Measurements from ENCODE around the gene DAB2IP. TPM values are rescaled to one million over a fixed set of nuclear protein-coding genes. Genes with fewer than 3 reads are reported as not detected.

DAB2IP gene
- total RNA-seq, 2 donors from 2014 or later, result not detected

DNA sequence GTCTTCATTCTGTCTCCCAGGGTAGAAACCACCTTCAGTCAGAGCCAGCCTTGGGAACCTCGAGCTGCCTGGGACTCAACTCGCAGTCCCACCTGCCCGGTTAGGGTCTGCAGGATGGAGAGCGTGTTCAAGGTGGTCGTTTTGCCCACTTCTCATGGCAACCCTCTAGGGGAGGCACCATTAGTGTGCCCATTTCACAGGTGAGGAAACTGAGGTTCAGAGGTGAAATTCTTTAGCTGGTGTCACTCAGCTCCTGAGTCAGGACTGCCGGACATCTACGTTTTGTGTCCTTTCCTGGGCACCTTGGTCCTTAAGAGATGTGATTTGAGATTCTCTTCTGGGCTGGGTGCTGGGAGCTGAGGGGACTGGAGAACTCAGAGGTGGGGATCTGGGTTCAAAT, 30.0 kb downstream of the DAB2IP start:
- Mint-ChIP-seq H3K36me3 (ENCODE audit: low read depth) (peaks cover 3% of the 10 kb centered on the region), H3K27me3 (peaks cover 41% of the 10 kb centered on the region)
- ATAC-seq, result no peak

DNA sequence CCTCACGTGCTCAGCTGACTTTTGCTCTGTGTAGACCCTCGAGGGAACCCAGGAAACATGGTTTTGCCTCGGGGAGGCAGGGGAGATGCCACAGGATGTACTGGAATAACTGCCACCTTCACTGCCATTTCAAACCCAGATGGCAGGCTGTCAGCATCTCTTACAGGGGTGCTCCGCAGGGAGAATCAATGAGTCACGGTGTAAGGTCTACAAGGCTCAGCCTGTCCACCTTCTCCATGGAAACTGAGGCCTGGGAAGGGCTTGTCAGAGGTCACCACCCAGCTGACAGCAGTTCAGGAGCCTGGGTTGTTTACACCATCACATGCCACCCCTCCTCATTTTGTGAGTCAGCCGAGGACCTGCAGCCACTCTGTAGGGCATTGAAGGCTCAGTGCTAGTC, 30.8 kb downstream of the DAB2IP start:
- DNase-seq (no peak), ATAC-seq (no peak)
- no peak overlapping the region for H3K4me3 Mint-ChIP-seq
- H3K27me3 Mint-ChIP-seq, result peaks cover 43% of the 10 kb centered on the region
- no peaks in the 10 kb centered on the region for H3K9me3 ChIP-seq (ENCODE audit: control insufficient read depth, low read length, poor library complexity, severe bottlenecking)
- H3K4me1 Mint-ChIP-seq, result no peaks in the 10 kb centered on the region
- H3K36me3 Mint-ChIP-seq (ENCODE audit: low read depth), result peaks cover 3% of the 10 kb centered on the region
- H3K27ac Mint-ChIP-seq, result no peak overlapping the region

More for the DNA sequence above, 30.0 kb downstream of the DAB2IP start:
- Mint-ChIP-seq H3K4me1 (peaks cover under 1% of the 10 kb centered on the region), H3K4me3 (no peak overlapping the region), H3K27ac (no peak overlapping the region)
- DNase-seq, result no peak
- no peaks in the 10 kb centered on the region for H3K9me3 ChIP-seq (ENCODE audit: control insufficient read depth, low read length, poor library complexity, severe bottlenecking)

DNA sequence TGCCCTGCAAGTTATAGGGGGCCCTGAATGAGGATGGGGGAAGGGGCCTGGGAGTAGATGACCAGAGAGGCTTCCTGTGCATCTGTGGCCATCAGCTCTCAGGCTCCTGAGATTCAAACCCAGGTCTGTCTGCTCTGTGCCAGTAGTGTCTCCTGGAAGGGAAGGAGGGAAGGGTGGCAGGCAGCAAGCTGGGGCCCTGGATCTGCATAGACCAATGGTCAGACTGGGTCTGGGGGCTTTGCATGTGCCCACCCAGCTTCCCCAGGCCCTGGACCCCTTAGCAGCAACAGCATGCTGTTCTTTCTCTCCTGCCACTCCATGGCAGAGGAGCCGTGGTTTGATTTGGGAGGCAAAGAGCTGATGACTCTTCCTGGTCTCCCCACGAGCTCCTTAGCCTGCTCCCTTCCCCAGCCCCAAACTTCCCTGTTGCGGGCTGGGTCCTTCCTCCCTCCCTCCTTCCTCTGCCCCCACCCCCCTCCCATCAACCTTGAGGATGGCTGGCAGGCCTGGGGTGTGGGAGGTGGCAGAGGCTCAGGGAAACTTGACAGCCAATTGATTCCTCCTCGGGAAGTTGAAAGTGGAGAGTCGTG, 31.6 kb downstream of the DAB2IP start:
- no peak for ATAC-seq
- no peak for DNase-seq
- Mint-ChIP-seq H3K4me3 (no peak overlapping the region), H3K27me3 (peaks cover 44% of the 10 kb centered on the region), H3K27ac (no peak overlapping the region), H3K4me1 (no peaks in the 10 kb centered on the region), H3K36me3 (ENCODE audit: low read depth) (peaks cover 3% of the 10 kb centered on the region)
- no peaks in the 10 kb centered on the region for H3K9me3 ChIP-seq (ENCODE audit: control insufficient read depth, low read length, poor library complexity, severe bottlenecking)

DNA sequence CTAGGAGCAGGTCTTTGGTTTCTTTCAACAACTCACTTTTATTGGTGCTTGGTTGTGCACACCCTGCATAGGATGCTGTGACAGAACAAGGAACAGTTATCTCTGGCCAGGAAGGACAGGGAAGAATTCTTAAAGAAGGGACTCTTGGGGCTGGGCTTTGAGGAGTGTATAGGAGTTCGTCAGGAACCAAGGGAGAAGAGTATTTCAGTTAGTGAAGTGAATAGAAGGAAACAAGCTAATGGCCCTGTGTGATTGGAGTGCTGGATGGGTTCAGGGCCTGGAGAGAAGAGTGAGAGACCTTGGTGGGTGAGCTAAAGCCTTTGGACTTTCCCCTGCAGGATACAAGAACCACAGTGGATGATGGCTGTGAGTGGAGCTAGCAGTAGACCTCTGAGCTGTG, 32.2 kb downstream of the DAB2IP start:
- ATAC-seq (no peak), DNase-seq (no peak)
- no peak overlapping the region for H3K4me3 Mint-ChIP-seq
- no peak overlapping the region for H3K27ac Mint-ChIP-seq
- H3K4me1 Mint-ChIP-seq, result no peaks in the 10 kb centered on the region
- H3K36me3 Mint-ChIP-seq (ENCODE audit: low read depth), result peaks cover 3% of the 10 kb centered on the region
- peaks cover 44% of the 10 kb centered on the region for H3K27me3 Mint-ChIP-seq
- H3K9me3 ChIP-seq (ENCODE audit: control insufficient read depth, low read length, poor library complexity, severe bottlenecking), result no peaks in the 10 kb centered on the region

DNA sequence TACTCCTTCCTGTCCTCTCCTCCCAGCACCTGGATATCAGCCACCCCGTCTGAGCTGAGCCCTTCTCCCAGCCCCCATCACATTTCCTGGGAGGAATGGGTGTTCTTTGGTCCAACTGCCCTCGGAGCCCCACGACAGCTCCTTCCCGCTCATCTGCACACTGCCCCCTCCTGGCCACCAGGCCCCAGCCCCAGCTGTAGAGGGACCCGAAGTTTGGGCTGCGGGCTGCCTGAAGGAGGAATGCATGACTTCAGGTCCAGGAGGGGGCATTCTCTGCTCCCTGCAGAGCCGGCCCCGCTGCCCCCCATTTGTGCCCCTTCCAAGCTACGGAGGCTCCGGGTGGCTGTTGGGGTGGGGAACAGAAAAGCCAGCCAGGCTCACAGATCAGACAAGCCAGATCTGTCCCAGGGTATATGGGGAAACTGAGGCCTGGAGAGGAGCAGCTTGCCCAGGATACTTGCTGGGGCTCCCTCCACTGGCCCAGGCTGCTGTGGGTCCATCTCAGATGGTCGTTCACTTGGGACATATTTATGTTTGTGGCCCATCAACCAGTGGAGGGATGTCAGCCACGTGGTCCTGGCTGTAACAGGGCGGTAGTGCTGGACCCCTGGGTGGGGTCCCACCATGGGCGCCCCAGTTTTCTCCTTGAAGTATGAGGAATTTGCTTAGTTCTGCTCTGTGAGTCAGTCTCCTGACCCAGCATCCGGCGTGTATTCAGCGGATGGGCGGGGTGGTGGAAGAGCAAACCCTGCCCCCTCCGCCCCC, 33.1 kb downstream of the DAB2IP start:
- Mint-ChIP-seq H3K4me1 (no peaks in the 10 kb centered on the region), H3K27me3 (peaks cover 42% of the 10 kb centered on the region), H3K36me3 (ENCODE audit: low read depth) (peaks cover 3% of the 10 kb centered on the region), H3K27ac (no peak overlapping the region), H3K4me3 (no peak overlapping the region)
- no peaks in the 10 kb centered on the region for H3K9me3 ChIP-seq (ENCODE audit: control insufficient read depth, low read length, poor library complexity, severe bottlenecking)
- ATAC-seq (no peak), DNase-seq (no peak)

DNA sequence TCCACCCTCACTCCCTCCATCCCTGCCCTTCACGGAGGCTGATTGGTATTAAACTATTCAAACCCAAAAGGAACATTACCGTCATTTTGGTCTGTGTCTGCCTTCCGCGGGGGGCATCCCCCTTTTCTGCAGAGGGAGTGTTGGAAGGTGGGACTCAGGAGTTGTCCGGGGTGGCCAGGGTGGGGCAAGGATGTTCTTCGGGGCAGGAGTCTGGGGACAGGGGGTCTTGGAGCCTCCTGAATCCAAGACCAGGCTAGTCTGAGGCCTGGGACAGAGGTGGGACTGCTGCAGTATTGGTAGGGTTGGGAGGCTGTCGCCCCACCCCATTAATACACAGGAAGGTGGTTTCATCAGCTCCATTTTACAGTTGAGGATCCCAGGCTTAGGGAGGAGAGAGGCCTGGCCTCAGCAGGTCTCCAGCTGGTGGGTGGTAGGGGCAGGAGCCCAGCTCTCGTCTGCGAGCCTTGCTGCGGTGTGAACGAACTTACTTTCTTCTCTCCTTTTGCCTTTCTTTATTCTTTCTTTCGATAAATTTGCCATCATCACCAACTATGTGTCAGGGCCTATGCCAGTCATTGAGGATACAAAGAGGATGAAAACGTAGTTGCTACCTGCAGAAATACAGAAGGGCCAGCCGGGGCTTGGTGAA, 33.8 kb downstream of the DAB2IP start:
- Mint-ChIP-seq H3K4me3 (no peak overlapping the region), H3K36me3 (ENCODE audit: low read depth) (peaks cover 3% of the 10 kb centered on the region), H3K27ac (no peak overlapping the region), H3K4me1 (no peaks in the 10 kb centered on the region), H3K27me3 (peaks cover 35% of the 10 kb centered on the region)
- ATAC-seq (no peak), DNase-seq (no peak)
- no peaks in the 10 kb centered on the region for H3K9me3 ChIP-seq (ENCODE audit: control insufficient read depth, low read length, poor library complexity, severe bottlenecking)

DNA sequence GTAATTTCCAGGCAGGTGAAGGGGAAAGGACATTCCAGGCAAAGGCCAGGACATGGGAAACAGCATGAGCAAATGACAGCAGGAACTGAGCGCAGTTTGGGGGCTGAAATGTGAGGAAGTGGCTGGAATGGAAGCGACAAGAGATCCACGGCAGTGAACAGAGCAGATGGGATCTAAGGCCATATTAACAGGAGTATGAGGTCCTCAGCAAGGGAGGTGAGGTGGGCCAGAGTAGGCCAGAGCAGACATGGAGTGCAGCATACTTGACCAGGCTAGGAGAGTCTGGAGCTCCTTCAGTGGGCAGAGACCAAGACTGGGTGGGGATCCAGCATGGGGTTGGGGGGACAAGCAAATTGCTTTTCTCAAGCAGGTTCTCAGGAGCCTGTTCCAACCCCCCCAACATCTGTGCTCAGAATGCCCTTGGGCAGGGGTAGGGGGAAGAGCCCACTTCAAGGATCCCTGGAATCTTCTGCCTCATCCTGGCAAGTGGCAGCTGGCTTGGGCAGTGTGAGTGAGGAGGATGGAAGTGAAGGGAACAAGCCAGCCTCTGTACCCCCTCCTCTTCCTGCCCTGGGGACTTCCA, 34.5 kb downstream of the DAB2IP start:
- ATAC-seq, result no peak
- H3K27me3 Mint-ChIP-seq, result peaks cover 33% of the 10 kb centered on the region
- no peak overlapping the region for H3K4me3 Mint-ChIP-seq
- peaks cover 3% of the 10 kb centered on the region for H3K36me3 Mint-ChIP-seq (ENCODE audit: low read depth)
- H3K27ac Mint-ChIP-seq, result no peak overlapping the region
- no peaks in the 10 kb centered on the region for H3K9me3 ChIP-seq (ENCODE audit: control insufficient read depth, low read length, poor library complexity, severe bottlenecking)
- H3K4me1 Mint-ChIP-seq, result no peaks in the 10 kb centered on the region
- no peak for DNase-seq

DNA sequence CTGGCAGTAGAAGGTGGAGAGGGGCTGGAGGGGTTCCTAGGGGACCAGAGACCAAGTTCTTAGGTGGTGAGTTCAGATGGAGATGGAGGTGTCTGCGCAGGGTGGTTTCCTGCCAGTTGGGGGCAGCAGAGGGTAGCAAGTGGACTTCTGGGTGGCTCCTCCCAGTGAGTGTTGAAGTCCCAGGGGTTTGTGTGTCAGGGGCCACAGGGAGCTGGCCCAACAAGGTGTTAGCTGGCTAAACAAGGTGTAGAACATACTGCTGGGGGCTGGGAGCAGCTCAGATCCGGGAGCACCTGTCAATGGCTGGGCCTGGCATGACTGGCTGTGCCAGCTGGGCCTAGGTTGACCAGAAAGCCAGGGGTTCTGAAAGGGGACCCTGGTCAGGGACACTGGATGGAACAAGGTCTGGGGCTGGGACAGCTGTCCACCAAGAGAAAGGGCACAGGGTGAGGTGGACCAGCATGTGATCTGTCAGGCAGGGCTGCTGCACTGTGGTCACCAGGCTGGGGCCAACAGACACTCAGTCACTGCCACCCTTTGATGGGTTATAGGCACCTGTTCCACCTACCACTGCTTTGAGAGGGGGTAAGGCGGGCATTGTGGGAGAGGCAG, 35.6 kb downstream of the DAB2IP start:
- Mint-ChIP-seq H3K4me3 (no peak overlapping the region), H3K36me3 (ENCODE audit: low read depth) (peaks cover 3% of the 10 kb centered on the region), H3K4me1 (no peaks in the 10 kb centered on the region), H3K27ac (no peak overlapping the region), H3K27me3 (peaks cover 23% of the 10 kb centered on the region)
- ATAC-seq (peak; percentile 50), DNase-seq (peak in 1 of 3 donors; percentile 21)
- H3K9me3 ChIP-seq (ENCODE audit: control insufficient read depth, low read length, poor library complexity, severe bottlenecking), result no peaks in the 10 kb centered on the region

DNA sequence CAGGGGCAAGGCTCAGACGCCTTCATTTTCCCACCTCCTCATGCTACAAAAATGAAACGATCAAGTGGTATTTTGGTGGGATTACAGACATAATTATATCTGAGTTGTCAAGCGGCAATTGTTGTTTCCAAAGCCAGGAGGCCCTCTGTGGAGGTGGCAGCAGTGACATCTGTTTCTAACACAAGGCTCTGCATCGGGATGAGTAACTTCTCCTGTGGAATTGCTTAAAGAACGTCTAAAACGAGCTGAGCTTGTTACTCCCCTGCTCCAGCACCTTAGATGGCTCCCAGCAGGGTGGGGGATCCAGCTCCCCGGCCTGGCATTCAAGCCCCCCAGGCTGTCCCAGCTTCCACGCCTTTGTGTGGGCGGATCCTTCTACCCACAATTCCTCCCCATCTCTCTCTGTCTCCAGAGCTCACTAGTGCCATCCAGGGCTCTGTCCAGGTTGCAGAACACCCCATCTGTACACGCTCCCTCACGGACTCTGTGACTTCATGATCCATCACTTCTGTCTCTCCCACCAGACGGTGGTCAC, 36.8 kb downstream of the DAB2IP start:
- no peaks in the 10 kb centered on the region for H3K4me1 Mint-ChIP-seq
- no peaks in the 10 kb centered on the region for H3K9me3 ChIP-seq (ENCODE audit: control insufficient read depth, low read length, poor library complexity, severe bottlenecking)
- no peak for ATAC-seq
- no peak overlapping the region for H3K4me3 Mint-ChIP-seq
- H3K36me3 Mint-ChIP-seq (ENCODE audit: low read depth), result peaks cover 3% of the 10 kb centered on the region
- H3K27ac Mint-ChIP-seq, result no peak overlapping the region
- DNase-seq, result no peak
- peaks cover 31% of the 10 kb centered on the region for H3K27me3 Mint-ChIP-seq

DNA sequence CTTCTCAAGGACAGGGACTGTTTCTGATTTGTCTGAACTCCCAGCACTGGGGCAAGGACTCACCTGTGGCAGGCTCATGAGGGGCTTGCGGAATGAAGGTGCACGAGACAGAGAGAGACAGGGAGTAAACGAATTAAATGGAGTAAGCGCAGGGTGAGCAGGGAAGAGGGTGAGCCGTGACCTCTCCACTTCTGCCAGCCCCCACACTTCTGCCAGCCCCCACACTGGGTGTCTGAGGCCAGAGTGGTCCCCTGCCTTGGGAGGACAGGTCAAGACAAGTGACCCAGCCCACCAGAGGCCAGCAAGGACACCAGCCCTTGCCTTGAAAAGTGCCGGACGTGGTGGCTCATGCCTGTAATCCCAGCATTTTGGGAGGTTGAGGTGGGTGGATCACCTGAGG, 37.2 kb downstream of the DAB2IP start:
- Mint-ChIP-seq H3K27me3 (peaks cover 31% of the 10 kb centered on the region), H3K36me3 (ENCODE audit: low read depth) (peaks cover under 1% of the 10 kb centered on the region), H3K4me3 (no peak overlapping the region), H3K4me1 (peaks cover 2% of the 10 kb centered on the region), H3K27ac (no peak overlapping the region)
- DNase-seq (no peak), ATAC-seq (no peak)
- no peaks in the 10 kb centered on the region for H3K9me3 ChIP-seq (ENCODE audit: control insufficient read depth, low read length, poor library complexity, severe bottlenecking)

DNA sequence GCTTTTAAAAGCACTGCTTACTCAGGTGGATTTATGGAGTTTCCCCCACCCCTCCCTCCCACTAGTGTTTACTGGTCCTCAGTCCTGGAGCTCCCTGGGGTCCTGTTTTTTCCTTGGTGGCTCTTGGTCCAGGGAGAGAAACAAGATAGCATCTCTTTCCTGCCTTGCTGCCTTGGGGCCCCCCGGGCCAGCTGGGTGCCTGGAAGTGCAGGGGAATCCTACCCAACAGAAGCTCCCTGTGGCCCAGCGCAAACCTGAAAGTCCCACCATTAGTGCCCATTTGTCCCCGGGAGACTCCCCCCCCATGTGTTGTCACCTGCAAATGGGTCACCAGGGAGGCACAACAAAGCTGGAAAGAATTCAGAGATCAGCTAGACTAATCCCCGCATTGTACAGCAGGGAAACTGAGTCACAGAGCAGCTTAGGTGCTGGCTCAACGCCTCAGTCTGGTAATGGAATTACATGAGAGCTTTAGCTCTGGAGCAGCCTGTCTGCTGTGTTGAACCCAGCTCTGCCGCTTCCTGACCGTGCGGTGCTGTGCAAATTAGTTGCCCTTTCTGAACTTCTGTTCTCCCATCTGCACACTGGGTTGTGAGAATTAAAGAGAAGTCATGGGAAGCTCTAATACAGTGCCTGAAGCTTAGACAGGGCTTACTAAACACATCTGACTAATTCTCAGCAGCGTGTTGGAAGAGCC, 38.2 kb downstream of the DAB2IP start:
- no peaks in the 10 kb centered on the region for H3K9me3 ChIP-seq (ENCODE audit: control insufficient read depth, low read length, poor library complexity, severe bottlenecking)
- Mint-ChIP-seq H3K27me3 (peaks cover 31% of the 10 kb centered on the region), H3K36me3 (ENCODE audit: low read depth) (no peaks in the 10 kb centered on the region), H3K27ac (no peak overlapping the region), H3K4me1 (peaks cover 2% of the 10 kb centered on the region), H3K4me3 (no peak overlapping the region)
- no peak for ATAC-seq
- DNase-seq, result no peak

DNA sequence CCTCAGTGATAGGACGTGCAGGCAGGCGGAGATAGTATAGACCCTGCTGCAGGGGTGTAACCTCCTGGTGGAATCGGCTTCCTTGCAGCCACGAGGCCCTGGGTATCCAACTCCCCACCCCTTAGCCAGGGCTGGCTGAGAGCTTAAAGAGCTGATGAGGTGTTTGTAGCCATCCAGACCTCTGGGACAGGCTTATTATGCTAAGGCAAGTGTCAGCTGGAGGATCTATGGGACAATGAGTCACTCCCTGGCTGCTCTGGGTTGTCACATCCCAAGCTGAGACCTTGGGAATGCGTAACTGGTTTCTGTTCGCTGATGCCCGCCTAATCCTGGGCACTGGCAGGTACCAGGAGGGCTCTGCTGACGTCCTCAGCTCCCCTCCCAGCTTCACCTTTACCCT, 38.9 kb downstream of the DAB2IP start:
- H3K4me1 Mint-ChIP-seq, result peaks cover 2% of the 10 kb centered on the region
- no peaks in the 10 kb centered on the region for H3K36me3 Mint-ChIP-seq (ENCODE audit: low read depth)
- no peak overlapping the region for H3K27ac Mint-ChIP-seq
- H3K4me3 Mint-ChIP-seq, result no peak overlapping the region
- no peaks in the 10 kb centered on the region for H3K9me3 ChIP-seq (ENCODE audit: control insufficient read depth, low read length, poor library complexity, severe bottlenecking)
- ATAC-seq (no peak), DNase-seq (no peak)
- H3K27me3 Mint-ChIP-seq, result peaks cover 25% of the 10 kb centered on the region
